ENCODE results near the gene ABL1.

ABL1 gene

GRCh38 chr9:130917168-130917960, 82.3 kb downstream of the ABL1 start:
- DNase-seq (ENCODE audit: extremely low spot score): no peak
- ChIA-PET POLR2A (no interaction called here), CTCF (interaction anchor here (0.7 kb wide), 1 partner anchor 81 kb away, joined by 3 read pairs; no protein-coding TSS in a partner anchor)

GRCh38 chr9:130918101-130918825, 83.2 kb downstream of the ABL1 start:
- CTCF ChIA-PET: no interaction called here
- POLR2A ChIA-PET: no interaction called here
- TF ChIP-seq ZNF384 (IDR thresholded peaks at IDR 0.05): no peak
- TF ChIP-seq TARDBP (IDR thresholded peaks at IDR 0.05): no peak
- TF ChIP-seq FOXK2 (IDR thresholded peaks at IDR 0.05): no peak
- no peak for TF ChIP-seq HDGF (IDR thresholded peaks at IDR 0.05; ENCODE audit: borderline replicate concordance)
- no peak for TF ChIP-seq LEF1 (IDR thresholded peaks at IDR 0.05; ENCODE audit: borderline replicate concordance)
- TF ChIP-seq, protein P1, sequence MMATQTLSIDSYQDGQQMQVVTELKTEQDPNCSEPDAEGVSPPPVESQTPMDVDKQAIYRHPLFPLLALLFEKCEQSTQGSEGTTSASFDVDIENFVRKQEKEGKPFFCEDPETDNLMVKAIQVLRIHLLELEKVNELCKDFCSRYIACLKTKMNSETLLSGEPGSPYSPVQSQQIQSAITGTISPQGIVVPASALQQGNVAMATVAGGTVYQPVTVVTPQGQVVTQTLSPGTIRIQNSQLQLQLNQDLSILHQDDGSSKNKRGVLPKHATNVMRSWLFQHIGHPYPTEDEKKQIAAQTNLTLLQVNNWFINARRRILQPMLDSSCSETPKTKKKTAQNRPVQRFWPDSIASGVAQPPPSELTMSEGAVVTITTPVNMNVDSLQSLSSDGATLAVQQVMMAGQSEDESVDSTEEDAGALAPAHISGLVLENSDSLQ (IDR thresholded peaks at IDR 0.05): no peak
- TF ChIP-seq CTBP1 (IDR thresholded peaks at IDR 0.05; ENCODE audit: borderline replicate concordance): no peak
- no peak for TF ChIP-seq SUZ12 (IDR thresholded peaks at IDR 0.05)
- TF ChIP-seq ELF4 (IDR thresholded peaks at IDR 0.05): no peak
- TF ChIP-seq FOXM1 (IDR thresholded peaks at IDR 0.05; ENCODE audit: borderline replicate concordance): no peak
- TF ChIP-seq L3MBTL2 (conservative IDR thresholded peaks at IDR 0.05): no peak
- no peak for TF ChIP-seq SP1 (IDR thresholded peaks at IDR 0.05)
- no peak for TF ChIP-seq FOXA1 (IDR thresholded peaks at IDR 0.05)
- no peak for TF ChIP-seq BHLHE40 (IDR thresholded peaks at IDR 0.05; ENCODE audit: borderline replicate concordance)
- TF ChIP-seq NFRKB (IDR thresholded peaks at IDR 0.05): no peak
- no peak for TF ChIP-seq ARNT (IDR thresholded peaks at IDR 0.05)
- DNase-seq (ENCODE audit: extremely low spot score): no peak

More at GRCh38 chr9:130917168-130917960, 82.3 kb downstream of the ABL1 start:
- TF ChIP-seq ELF4 (IDR thresholded peaks at IDR 0.05): no peak
- TF ChIP-seq NFRKB (IDR thresholded peaks at IDR 0.05): no peak
- TF ChIP-seq TARDBP (IDR thresholded peaks at IDR 0.05): no peak
- no peak for TF ChIP-seq SUZ12 (IDR thresholded peaks at IDR 0.05)
- no peak for TF ChIP-seq ZNF384 (IDR thresholded peaks at IDR 0.05)
- TF ChIP-seq FOXK2 (IDR thresholded peaks at IDR 0.05): no peak
- no peak for TF ChIP-seq HDGF (IDR thresholded peaks at IDR 0.05; ENCODE audit: borderline replicate concordance)

- TF ChIP-seq ELF4 (IDR thresholded peaks at IDR 0.05) (no peak), SUZ12 (IDR thresholded peaks at IDR 0.05) (no peak), ARNT (IDR thresholded peaks at IDR 0.05) (no peak), FOXA1 (IDR thresholded peaks at IDR 0.05) (no peak), LEF1 (IDR thresholded peaks at IDR 0.05; ENCODE audit: borderline replicate concordance) (no peak), BHLHE40 (IDR thresholded peaks at IDR 0.05; ENCODE audit: borderline replicate concordance) (no peak), L3MBTL2 (conservative IDR thresholded peaks at IDR 0.05) (no peak), SP1 (IDR thresholded peaks at IDR 0.05) (no peak), NFRKB (IDR thresholded peaks at IDR 0.05) (no peak), TARDBP (IDR thresholded peaks at IDR 0.05) (no peak), HDGF (IDR thresholded peaks at IDR 0.05; ENCODE audit: borderline replicate concordance) (no peak), FOXM1 (IDR thresholded peaks at IDR 0.05; ENCODE audit: borderline replicate concordance) (no peak), FOXK2 (IDR thresholded peaks at IDR 0.05) (no peak), ZNF384 (IDR thresholded peaks at IDR 0.05) (no peak), CTBP1 (IDR thresholded peaks at IDR 0.05; ENCODE audit: borderline replicate concordance) (no peak)
- ChIA-PET POLR2A (no interaction called here), CTCF (no interaction called here)
- no peak for DNase-seq (ENCODE audit: extremely low spot score)
Observed at GRCh38 chr9:130918826-130919558, 83.9 kb downstream of the ABL1 start.

- ChIA-PET CTCF (no interaction called here), POLR2A (no interaction called here)
- no peak for DNase-seq (ENCODE audit: extremely low spot score)
- TF ChIP-seq HDGF (IDR thresholded peaks at IDR 0.05; ENCODE audit: borderline replicate concordance): no peak
- no peak for TF ChIP-seq SUZ12 (IDR thresholded peaks at IDR 0.05)
- TF ChIP-seq L3MBTL2 (conservative IDR thresholded peaks at IDR 0.05): no peak
Observed at GRCh38 chr9:130919559-130920145, 84.6 kb downstream of the ABL1 start.

GRCh38 chr9:130920233-130920632, 85.2 kb downstream of the ABL1 start:
- ChIA-PET CTCF (no interaction called here), POLR2A (no interaction called here)
- no peak for TF ChIP-seq LEF1 (IDR thresholded peaks at IDR 0.05; ENCODE audit: borderline replicate concordance)
- DNase-seq (ENCODE audit: extremely low spot score): no peak

GRCh38 chr9:130920762-130921299, 85.8 kb downstream of the ABL1 start:
- ChIA-PET CTCF (no interaction called here), POLR2A (no interaction called here)
- DNase-seq (ENCODE audit: extremely low spot score): no peak
- no peak for TF ChIP-seq HDGF (IDR thresholded peaks at IDR 0.05; ENCODE audit: borderline replicate concordance)
- TF ChIP-seq NFRKB (IDR thresholded peaks at IDR 0.05): no peak
- TF ChIP-seq FOXK2 (IDR thresholded peaks at IDR 0.05): no peak
- TF ChIP-seq BHLHE40 (IDR thresholded peaks at IDR 0.05; ENCODE audit: borderline replicate concordance): no peak
- TF ChIP-seq CTBP1 (IDR thresholded peaks at IDR 0.05; ENCODE audit: borderline replicate concordance): no peak
- no peak for TF ChIP-seq SUZ12 (IDR thresholded peaks at IDR 0.05)
- no peak for TF ChIP-seq ELF4 (IDR thresholded peaks at IDR 0.05)
